DMS53 treated with DMSO at 0.1 percent for 48 hours (cell line): ENCODE data around the gene FAM83G.
A peak's percentile ranks its signal among the peaks of the same experiment; 100 is the strongest.
"Not testable (repeated sequence)": the region's sequence is repeated elsewhere in the genome, so short reads cannot be mapped to it uniquely, and the experiment has no call there.

Source experiments
- DNase-seq: peaks from one replicate; lab custom pipeline; 2025; ENCODE audit not compliant: unreplicated experiment; lab: John Stamatoyannopoulos, UW

The FAM83G gene

DNA sequence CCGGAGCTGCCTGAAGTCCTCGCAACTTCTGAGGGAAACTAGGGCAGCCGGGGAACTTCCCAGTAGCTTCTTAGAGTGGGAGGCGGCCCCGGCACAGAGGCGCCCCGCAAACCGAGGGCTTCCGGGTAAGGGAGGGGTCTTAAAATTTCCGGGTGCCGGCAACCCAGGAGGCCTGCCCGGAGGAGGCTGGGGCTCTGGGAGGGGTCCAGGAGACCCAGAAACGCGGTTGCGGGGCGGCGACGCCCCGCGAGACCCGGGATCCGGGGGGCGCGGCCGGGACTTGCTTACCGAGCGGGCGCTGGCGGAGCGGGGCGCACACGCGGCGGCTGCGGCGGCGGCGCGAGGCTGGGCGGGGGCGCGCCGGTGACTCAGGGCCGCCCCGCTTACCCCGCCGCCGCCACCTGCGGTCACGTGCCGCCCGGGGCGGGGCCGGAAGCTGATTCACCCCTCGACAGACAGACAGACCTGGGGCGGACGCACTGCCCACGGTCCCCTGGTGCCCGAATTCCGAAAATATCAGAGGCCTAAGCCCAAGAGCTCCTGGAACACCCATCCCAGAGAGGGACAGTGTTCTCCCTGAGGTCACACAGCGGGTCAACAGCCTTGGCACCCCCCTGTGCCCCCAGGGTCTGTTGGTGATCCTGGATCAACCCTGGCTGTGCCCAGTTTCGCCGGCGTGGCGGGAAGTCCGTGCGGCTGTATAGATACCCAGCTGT, at the start of gene FAM83G:
TSS of gene FAM83G (minus strand) at position 344 of the 716 bp plus-strand sequence. CDS start 723 bp downstream, outside the sequence.
- peak; percentile 26 for DNase-seq

GRCh38 chr17:19048826-19049225, 44.3 kb upstream of the FAM83G start:
- not testable (repeated sequence) for DNase-seq

- DNase-seq: not testable (repeated sequence)
Observed at GRCh38 chr17:19047510-19047909, 42.9 kb upstream of the FAM83G start.

- DNase-seq: not testable (repeated sequence)
Observed at GRCh38 chr17:19046782-19047375, 42.3 kb upstream of the FAM83G start, which contains the start of gene GRAP. TSS of gene GRAP (minus strand) at chr17:19046957. CDS start at chr17:19046926, 31 bp downstream.

DNA sequence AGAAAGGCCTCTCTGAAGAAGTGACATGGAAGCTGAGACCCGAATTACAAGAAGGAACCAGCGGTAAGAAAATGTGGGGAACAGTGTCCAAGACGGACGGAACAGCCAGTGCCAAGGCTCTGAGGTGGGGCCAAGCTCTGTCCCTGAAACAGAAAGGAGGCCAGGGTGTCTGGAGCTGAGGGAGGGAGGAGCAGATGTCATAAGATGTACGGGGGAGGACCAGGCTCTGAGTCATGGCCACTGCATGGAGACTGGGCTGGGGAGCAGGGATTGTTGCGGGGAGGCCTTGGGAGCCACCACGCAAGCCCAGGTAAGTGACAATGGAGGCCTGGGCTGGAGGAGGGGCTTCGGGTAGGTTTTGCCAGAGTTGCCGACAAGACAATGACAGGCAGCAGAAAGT, 40.1 kb upstream of the FAM83G start:
- not testable (repeated sequence) for DNase-seq

DNA sequence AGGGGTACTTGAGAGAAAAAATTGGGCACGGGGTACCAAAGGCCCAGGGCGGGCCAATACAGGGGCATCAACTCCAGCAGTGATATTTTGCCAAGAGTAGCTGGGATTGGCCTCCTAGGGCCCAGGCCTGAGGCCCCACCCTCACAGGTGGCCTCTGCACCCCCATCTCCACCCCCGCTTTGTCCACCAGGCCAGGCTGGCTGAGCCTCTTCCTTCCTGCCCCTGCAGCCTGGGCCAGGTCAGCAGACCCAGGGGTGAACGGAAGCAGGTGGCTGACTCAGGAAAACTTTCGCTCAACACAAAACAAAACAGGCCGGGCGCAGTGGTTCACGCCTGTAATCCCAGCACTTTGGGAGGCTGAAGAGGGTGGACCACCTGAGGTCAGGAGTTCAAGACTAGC, 38.5 kb upstream of the FAM83G start:
- not testable (repeated sequence) for DNase-seq

DNA sequence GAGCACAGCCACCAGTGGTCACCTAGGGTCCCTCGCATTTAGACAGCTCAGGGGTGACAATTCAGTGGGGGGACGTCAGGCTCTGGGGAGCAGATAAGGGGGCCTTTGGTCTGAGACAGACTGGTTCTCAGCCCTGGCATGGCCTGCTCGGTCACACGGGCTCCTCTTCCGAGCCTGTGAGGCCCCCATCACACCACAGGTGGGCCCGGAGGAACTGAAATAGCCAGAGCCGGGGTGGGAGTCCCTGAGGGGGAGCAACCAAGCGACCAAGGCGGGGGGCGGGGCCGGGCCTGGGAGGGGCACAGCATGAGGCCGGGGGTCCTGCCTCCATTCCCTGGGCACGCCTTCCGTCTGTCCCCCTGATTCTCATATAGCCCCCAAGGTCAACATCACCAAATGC, 37.8 kb upstream of the FAM83G start:
- not testable (repeated sequence) for DNase-seq

DNA sequence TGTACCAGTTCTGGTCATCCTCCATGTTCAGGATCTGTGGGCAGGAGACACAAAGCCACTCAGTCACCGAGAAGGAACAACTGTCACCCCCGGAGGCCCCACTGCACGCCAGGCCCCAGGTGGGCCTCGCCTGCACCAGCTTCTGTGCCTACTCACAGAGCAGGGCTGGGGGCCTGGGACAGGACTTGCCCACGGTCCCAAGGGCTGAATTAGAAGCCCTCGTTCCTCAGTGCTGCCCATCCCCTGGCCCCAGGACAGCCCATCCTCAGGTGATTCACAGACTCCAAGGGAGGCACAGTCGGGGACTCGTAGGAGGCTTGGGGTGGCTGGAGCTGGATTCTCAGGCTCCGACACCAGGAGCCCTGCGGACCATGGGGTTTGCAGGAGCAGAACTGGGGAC, 37.3 kb upstream of the FAM83G start:
- DNase-seq: not testable (repeated sequence)

- DNase-seq: not testable (repeated sequence)
Observed at GRCh38 chr17:19040350-19040749, 35.8 kb upstream of the FAM83G start.

- DNase-seq: not testable (repeated sequence)
Observed at GRCh38 chr17:19038730-19039129, 34.2 kb upstream of the FAM83G start.

DNA sequence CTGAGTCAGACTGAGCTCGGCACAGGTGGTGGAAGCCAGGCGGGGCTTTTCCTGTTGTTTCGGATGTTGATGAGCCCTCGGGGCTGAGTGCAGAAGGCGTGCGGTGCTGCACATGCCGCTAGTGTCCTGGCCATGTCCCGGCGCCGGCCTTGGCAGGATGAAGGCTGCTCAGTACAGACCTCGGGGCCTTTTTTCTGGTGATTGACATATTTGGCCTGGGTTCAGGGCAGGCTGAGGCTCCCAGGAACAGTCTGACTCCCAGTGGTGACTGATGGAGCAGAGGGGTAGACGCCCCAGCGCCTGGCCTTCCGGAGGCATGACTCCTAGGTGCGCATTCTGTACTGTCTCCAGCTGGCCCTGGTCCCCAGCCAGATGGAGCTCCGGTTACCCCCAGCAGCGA, 33.4 kb upstream of the FAM83G start:
- not testable (repeated sequence) for DNase-seq

DNA sequence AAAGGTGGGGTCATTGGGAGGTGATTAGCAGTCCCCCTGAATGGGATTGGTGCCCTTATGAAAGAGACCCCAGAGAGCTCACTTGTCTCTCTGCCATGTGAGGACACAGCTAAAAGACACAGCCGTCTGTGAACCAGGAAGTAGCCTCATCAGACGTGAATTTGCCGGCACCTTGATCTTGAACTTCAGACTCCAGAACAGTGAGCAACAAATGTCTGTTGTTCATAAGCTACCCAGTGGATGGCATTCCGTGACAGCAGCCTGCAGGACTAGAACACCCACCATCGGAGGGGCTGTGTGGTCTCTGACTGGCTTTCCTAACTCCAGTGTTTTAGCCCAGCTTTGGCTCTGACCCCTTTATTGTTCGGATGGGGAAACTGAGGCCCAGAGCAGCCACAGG, 33.0 kb upstream of the FAM83G start:
- DNase-seq: not testable (repeated sequence)

- DNase-seq: not testable (repeated sequence)
Observed at GRCh38 chr17:19036186-19036585, 31.6 kb upstream of the FAM83G start.

DNA sequence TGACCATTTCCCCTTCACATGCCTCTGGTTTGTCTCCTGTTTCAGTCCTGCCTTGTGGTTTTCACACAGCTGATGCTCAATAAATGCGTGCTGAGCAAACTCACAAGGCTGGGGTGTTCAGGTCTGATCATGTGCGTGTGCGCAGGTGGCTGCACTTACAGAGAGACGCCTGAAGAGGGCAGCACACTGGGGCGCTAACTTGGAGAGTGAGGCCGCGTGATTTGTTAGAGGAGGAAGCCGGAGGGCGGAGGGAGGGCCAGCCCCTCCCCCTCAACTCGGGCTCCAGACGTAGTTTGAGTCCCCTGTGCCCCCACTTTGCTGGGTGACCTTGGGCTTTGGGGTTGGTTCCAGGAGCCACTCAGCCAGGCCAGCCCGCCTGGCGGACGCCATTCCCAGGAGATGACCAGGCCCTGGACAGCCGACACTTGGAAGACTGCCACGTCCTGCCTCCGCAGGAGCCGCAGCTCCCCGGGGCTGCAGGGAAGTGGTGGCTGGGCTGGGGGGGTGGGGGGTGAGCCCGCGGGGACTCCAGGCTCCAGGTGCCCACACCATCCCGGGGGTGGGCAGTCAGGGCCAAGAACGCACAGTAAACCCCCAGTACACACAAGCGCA, 27.9 kb upstream of the FAM83G start:
- not testable (repeated sequence) for DNase-seq

- DNase-seq: not testable (repeated sequence)
Observed at GRCh38 chr17:19031729-19032128, 27.2 kb upstream of the FAM83G start.

DNA sequence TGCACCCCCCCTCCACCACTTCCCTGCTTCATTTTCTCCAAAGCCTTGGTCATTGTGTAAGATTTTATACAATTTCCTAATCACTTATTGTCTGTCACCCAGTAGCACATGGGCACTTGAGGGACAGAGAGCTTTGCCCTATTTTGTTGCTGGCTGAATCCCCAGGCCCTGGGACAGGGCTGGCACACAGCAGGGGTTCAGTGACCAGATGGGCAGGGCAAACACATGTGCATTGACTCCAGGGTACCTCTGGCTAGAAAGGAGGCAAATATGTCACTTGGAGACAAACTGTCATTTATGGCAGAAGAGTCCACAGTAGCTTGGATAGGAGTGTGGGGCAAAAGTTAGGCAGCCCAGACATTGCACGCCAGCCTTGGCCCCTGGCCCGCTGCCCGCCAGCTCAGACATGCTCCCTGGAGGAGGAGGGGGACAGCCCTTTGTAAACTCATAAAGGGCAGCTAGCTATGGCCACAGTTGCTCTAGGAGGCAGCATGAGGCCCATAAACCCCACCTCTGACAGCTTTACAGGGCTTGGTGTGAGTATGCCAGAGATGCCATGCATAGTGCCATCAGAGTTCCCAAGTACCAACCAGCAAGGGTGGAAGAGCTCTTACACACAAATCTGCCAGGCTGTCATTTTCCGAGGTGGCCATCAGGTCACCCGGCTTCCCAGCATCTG, 26.3 kb upstream of the FAM83G start:
- not testable (repeated sequence) for DNase-seq

- not testable (repeated sequence) for DNase-seq
Observed at GRCh38 chr17:19029740-19030139, 25.2 kb upstream of the FAM83G start.

GRCh38 chr17:19028671-19029070, 24.1 kb upstream of the FAM83G start:
- not testable (repeated sequence) for DNase-seq

DNA sequence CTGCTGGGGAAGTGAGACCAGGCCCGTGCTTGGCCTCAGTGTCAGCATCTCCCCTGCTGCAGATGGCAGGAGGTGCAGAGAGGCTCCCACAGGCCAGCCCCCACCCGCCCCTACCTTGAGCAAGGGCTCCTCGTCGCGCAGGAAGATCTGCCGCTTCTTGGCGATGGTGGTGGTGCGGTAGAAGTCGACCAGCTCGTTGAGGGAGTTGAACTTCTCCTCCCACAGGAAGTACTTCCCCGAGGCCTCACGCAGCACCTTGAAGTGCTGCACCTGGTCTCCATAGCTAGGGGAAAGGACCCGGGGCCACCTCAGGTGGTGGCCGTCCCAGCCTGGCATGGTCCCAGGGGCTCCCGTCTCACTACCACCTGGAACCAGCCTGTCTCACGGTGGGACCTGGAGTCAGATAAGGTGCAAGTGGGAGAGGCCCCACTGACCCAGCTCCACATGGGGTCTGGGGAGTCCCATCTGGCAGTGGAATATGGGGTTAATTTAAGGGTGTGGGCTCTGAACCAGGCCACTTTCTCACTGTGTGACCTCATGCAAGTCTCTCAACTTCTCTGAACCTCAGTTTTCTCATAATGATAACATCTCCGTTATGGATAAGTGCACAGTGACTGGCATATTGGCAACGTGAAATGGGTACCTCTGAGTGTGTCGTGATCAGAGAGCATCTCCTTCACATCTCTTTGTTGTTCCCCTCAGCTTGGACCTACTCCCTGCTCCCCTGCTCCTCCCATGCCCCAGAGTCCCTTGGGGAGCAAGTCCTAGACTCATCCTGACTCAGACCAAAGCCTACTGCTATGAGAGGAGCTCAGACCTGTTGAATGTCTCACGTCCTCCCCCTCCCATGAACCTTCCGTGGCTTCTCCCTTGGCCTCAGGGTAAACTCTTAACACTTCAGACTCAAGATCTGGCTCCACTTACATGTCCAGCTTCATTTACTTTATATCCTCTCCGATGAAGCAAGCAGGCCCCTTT, 19.8 kb upstream of the FAM83G start:
- DNase-seq: no peak
